ENCODE measurements around the gene AGAP1.

The AGAP1 gene

GRCh38 chr2:235845245-235845644, 351.4 kb downstream of the AGAP1 start:
- no peak for TF ChIP-seq CTCF (IDR thresholded peaks at IDR 0.05)

- TF ChIP-seq CTCF (IDR thresholded peaks at IDR 0.05), result no peak
Measured at GRCh38 chr2:235847576-235847975, 353.7 kb downstream of the AGAP1 start.

GRCh38 chr2:235848055-235848454, 354.2 kb downstream of the AGAP1 start:
- no peak for TF ChIP-seq CTCF (IDR thresholded peaks at IDR 0.05)

- no peak for TF ChIP-seq CTCF (IDR thresholded peaks at IDR 0.05)
Measured at GRCh38 chr2:235848946-235849345, 355.1 kb downstream of the AGAP1 start.

GRCh38 chr2:235849489-235849888, 355.6 kb downstream of the AGAP1 start:
- TF ChIP-seq CTCF (IDR thresholded peaks at IDR 0.05), result no peak

- TF ChIP-seq CTCF (IDR thresholded peaks at IDR 0.05), result no peak
Measured at GRCh38 chr2:235850289-235850688, 356.4 kb downstream of the AGAP1 start.

GRCh38 chr2:235850771-235851551, 357.1 kb downstream of the AGAP1 start:
- no peak for TF ChIP-seq CTCF (IDR thresholded peaks at IDR 0.05)

Measured in LNCAP (cell line).